Stomach smooth muscle (tissue), 2 donors: ENCODE results near the gene POLRMT.
A peak's percentile ranks its signal among the peaks of the same experiment; 100 is the strongest.
"Not testable (repeated sequence)": the region's sequence is repeated elsewhere in the genome, so short reads cannot be mapped to it uniquely, and the experiment has no call there.

Experiments
- H3K27ac ChIP-seq: one replicate; pipeline ENCODE4 v1.7.0; 2013; ENCODE audit warnings: mild to moderate bottlenecking, low read length, inconsistent platforms
- H3K27me3 ChIP-seq, 2 donors: one replicate each; pipeline ENCODE4 v1.7.0; 2013; ENCODE audit warnings: low read length in 2 of 2; ENCODE audit not compliant: insufficient read depth in 2 of 2, control insufficient read depth in 1 of 2
- H3K36me3 ChIP-seq, 2 donors: one replicate each; pipeline ENCODE4 v1.7.0; 2013; ENCODE audit warnings: low read length in 2 of 2; ENCODE audit not compliant: control insufficient read depth in 2 of 2, insufficient read depth in 2 of 2
- H3K4me1 ChIP-seq: one replicate; pipeline ENCODE4 v1.7.0; 2013; ENCODE audit warnings: low read length; ENCODE audit not compliant: control insufficient read depth, insufficient read depth
- H3K4me3 ChIP-seq, 2 donors: one replicate each; pipeline ENCODE4 v1.7.0; 2013; ENCODE audit warnings: low read length in 2 of 2
- H3K9ac ChIP-seq, 2 donors: one replicate each; pipeline ENCODE4 v1.7.0; 2013; ENCODE audit warnings: low read length in 2 of 2, mild to moderate bottlenecking in 1 of 2
- H3K9me3 ChIP-seq, 2 donors: one replicate each; pipeline ENCODE4 v1.7.0; 2013; ENCODE audit warnings: low read length in 2 of 2; ENCODE audit not compliant: control insufficient read depth in 2 of 2
- donor health status: healthy.
- donor health status: Pancreatic carcinoma.

POLRMT gene

GRCh38 chr19:633786-634639 is 676 bp upstream of the POLRMT start:
- Histone ChIP-seq H3K27ac (no peak overlapping the region), H3K4me3 (peak overlapping the region; percentile 77 to 97), H3K4me1 (peaks cover 31% of the 10 kb centered on the region), H3K9me3 (no peaks in the 10 kb centered on the region), H3K9ac (peak overlapping the region; percentile 55 to 68), H3K27me3 (no peaks in the 10 kb centered on the region), H3K36me3 (peaks cover under 1 to 1% of the 10 kb centered on the region in 2 donors)

DNA sequence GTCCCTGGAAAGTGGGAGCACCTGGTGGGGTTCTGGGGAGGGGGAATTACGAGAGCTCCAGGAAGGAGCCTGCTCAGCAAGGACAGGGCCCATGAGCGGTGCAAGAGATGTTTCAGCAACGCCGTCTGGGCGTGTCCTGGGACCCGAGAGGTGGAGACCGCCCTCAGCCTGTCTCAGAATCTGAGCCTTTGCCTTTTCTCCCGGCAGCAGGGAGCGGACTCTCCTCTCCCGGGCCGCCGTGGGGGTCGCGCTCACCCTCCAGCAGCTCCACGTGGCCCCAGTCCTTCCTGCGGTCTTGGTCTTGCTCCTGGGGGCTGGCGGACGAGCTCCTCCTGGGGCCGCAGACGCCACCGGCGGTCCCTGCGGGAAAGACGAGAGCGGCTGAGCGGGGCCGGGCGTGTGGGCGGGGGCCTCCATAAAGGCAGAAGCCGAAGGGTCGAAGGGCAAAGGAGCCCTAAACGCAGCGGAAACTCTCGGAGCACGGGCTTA is 714 bp downstream of the POLRMT start:
- H3K4me1 ChIP-seq: peaks cover 26% of the 10 kb centered on the region
- H3K36me3 ChIP-seq: peaks cover 2 to 8% of the 10 kb centered on the region in 2 donors
- H3K9me3 ChIP-seq: no peaks in the 10 kb centered on the region
- H3K4me3 ChIP-seq: peak overlapping the region; percentile 78 to 97
- H3K27ac ChIP-seq: no peak overlapping the region
- peak overlapping the region; percentile 80 to 82 for H3K9ac ChIP-seq
- H3K27me3 ChIP-seq: no peaks in the 10 kb centered on the region

- H3K9me3 ChIP-seq: no peaks in the 10 kb centered on the region
- H3K9ac ChIP-seq: no peak overlapping the region
Observed at GRCh38 chr19:629961-630714, 3.2 kb downstream of the POLRMT start.

DNA sequence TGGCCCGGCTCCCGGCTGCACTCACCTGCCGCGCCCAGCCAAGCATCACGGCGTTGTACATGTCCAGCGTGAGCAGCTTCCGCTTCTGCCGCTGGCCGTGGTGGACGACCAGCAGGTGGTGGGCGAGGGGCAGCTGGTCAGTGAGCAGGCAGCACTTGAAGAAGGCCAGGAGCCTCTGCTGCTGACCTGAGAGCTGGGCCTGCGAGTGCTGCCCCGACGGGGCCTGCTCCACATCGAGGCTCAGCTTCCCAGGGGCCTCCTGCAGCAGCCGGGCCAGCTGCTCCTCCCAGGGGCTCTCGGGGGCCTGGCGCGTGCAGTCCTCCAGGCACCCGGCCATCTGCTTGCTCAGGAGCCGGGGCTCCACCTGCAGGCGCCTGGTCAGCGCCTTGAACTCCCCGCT is 3.8 kb downstream of the POLRMT start:
- Histone ChIP-seq H3K4me1 (peaks cover 25% of the 10 kb centered on the region), H3K36me3 (peaks cover 5 to 16% of the 10 kb centered on the region in 2 donors)
- not testable (repeated sequence) for H3K27me3 ChIP-seq, H3K9me3 ChIP-seq, H3K9ac ChIP-seq, H3K4me3 ChIP-seq, H3K27ac ChIP-seq

More at GRCh38 chr19:629961-630714, 3.2 kb downstream of the POLRMT start:
- Histone ChIP-seq H3K36me3 (peaks cover 4 to 13% of the 10 kb centered on the region in 2 donors), H3K4me1 (peaks cover 26% of the 10 kb centered on the region), H3K27ac (no peak overlapping the region), H3K4me3 (no peak overlapping the region), H3K27me3 (no peaks in the 10 kb centered on the region)

DNA sequence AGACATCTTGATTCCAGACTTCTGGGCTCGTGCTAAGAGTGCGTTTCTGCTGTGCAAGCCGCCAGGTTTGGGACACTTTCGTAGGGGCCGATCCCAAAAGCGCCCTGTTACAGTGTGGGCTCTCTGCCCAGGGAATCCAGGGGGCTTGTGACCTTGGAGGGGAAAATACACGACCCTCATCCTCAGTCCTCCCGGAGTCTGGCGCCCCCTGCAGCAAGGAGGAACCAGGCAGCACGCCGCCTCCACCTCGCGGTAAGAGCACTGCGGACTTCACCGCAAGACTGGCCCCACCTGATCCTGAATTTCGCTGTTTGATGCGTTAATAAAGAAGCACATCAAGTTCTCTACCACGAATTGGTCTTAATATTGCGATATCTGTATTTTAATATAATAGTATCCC is 5.2 kb downstream of the POLRMT start:
- no peak overlapping the region for H3K4me3 ChIP-seq
- H3K4me1 ChIP-seq: peaks cover 14% of the 10 kb centered on the region
- no peak overlapping the region for H3K9ac ChIP-seq
- no peaks in the 10 kb centered on the region for H3K9me3 ChIP-seq
- H3K36me3 ChIP-seq: peaks cover 8 to 16% of the 10 kb centered on the region in 2 donors
- H3K27ac ChIP-seq: no peak overlapping the region
- H3K27me3 ChIP-seq: no peaks in the 10 kb centered on the region

- not testable (repeated sequence) for H3K27ac ChIP-seq, H3K27me3 ChIP-seq, H3K4me3 ChIP-seq, H3K9me3 ChIP-seq, H3K4me1 ChIP-seq, H3K9ac ChIP-seq
- H3K36me3 ChIP-seq: peaks cover 13 to 16% of the 10 kb centered on the region in 2 donors
Observed at GRCh38 chr19:626566-626965, 6.8 kb downstream of the POLRMT start.

DNA sequence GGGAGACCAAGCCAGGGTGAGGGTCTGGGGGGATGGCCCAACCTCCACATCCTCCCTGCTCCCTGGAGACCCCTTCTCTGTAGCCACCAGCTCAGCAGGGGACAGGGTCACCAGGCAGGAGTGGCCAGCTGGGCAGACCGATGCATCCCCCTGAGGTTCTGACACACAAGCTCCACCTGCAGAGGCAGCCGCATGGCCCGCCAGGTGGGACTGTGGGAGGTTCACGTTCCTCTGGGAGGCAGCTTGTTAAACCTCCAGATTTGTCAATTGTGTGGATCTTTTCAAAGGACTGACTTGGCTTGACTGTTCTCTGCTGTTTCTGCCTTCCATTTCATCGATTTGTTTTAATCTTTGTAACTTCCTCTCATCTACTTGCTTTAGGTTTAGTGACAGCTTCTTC is 8.1 kb downstream of the POLRMT start:
- no peak overlapping the region for H3K9ac ChIP-seq
- H3K9me3 ChIP-seq: no peaks in the 10 kb centered on the region
- no peaks in the 10 kb centered on the region for H3K4me1 ChIP-seq
- H3K27ac ChIP-seq: no peak overlapping the region
- no peak overlapping the region for H3K4me3 ChIP-seq
- H3K36me3 ChIP-seq: peaks cover 13 to 16% of the 10 kb centered on the region in 2 donors
- H3K27me3 ChIP-seq: no peaks in the 10 kb centered on the region

GRCh38 chr19:624433-625109 is 8.8 kb downstream of the POLRMT start:
- Histone ChIP-seq H3K9ac (no peak overlapping the region), H3K27ac (no peak overlapping the region), H3K27me3 (no peaks in the 10 kb centered on the region), H3K4me3 (no peak overlapping the region), H3K36me3 (peaks cover 16% of the 10 kb centered on the region in 2 donors), H3K4me1 (no peaks in the 10 kb centered on the region), H3K9me3 (no peaks in the 10 kb centered on the region)

GRCh38 chr19:623974-624373 is 9.4 kb downstream of the POLRMT start:
- no peaks in the 10 kb centered on the region for H3K4me1 ChIP-seq
- no peaks in the 10 kb centered on the region for H3K27me3 ChIP-seq
- no peak overlapping the region for H3K27ac ChIP-seq
- no peak overlapping the region for H3K4me3 ChIP-seq
- no peaks in the 10 kb centered on the region for H3K9me3 ChIP-seq
- no peak overlapping the region for H3K9ac ChIP-seq
- H3K36me3 ChIP-seq: peaks cover 15 to 19% of the 10 kb centered on the region in 2 donors

DNA sequence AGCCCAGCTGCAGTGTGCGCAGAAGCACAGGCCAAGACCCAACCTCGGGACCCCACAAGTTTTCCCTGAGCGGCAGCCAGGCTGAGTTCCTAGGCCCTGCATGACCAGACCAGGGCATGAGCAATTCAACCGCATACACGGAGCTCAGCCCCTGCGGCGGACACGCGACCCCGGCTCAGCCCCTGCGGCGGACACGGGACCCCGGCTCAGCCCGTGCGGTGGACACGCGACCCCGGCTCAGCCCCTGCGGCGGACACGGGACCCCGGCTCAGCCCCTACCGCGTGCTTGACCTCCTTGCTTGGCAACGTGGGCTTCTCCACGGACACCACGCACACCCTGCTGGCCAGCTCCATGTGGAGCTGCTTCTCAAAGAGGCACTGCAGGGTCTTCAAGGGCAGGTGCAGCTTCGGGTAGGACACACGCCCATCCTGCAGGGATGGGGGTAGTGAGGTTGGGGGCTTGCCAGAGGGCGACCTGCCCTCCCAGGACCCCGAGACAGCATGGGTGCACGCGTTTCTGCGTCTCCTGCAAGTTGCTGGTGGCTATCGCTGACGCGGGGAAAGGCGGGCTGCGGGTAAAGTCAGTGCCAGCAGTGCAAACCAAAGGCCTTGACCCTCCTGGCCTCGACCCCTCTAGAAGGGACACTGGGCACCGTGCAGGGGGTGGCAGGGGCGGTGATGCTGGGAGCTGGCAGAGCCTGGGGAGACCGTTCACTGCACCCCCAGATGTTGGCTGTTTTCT is 10.0 kb downstream of the POLRMT start:
- Histone ChIP-seq H3K4me1 (no peaks in the 10 kb centered on the region), H3K9me3 (no peaks in the 10 kb centered on the region), H3K4me3 (no peak overlapping the region), H3K27me3 (no peaks in the 10 kb centered on the region), H3K27ac (no peak overlapping the region), H3K9ac (no peak overlapping the region), H3K36me3 (peaks cover 12 to 24% of the 10 kb centered on the region in 2 donors)
